Lower leg skin (tissue), 4 donors: ENCODE data around the gene DOCK1. TPM values are rescaled to one million over a fixed set of nuclear protein-coding genes. Genes with fewer than 3 reads are reported as not detected.
A peak's percentile ranks its signal among the peaks of the same experiment; 100 is the strongest.

Experiments
- DNase-seq, 2 donors: peaks; one replicate each; pipeline ENCODE4 v3.0.0-alpha.2; 2019; ENCODE audit warnings: low spot score in 2 of 2
- H3K4me3 ChIP-seq: fragments of 200-600 bp; sonication (generic); 2 replicates; pipeline ENCODE4 v1.5.1; 2017; ENCODE audit warnings: mild to moderate bottlenecking, low read depth; ENCODE audit not compliant: poor library complexity, severe bottlenecking
- CTCF ChIP-seq, 3 donors: fragments of 450-650 bp; IDR thresholded peaks; one replicate each; pipeline ENCODE4 v1.5.1; 2016; ENCODE audit warnings: antibody characterized with exemption in 3 of 3, mild to moderate bottlenecking in 3 of 3, moderate library complexity in 2 of 3
- POLR2A ChIP-seq, 2 donors: fragments of 450-650 bp; IDR thresholded peaks; one replicate each; pipeline ENCODE4 v1.6.1; 2016 to 2017; ENCODE audit warnings: antibody characterized with exemption in 2 of 2, mild to moderate bottlenecking in 1 of 2, moderate library complexity in 1 of 2
- WGBS, 2 donors: methylation state at CpG; one replicate each; pipeline ENCODE4 v1.1.5; 2018; 5-methylcytosine and 5-hydroxymethylcytosine counted together
- intact Hi-C: fragments of 100-400 bp; cut with DNase I; formaldehyde crosslinking; loops from one replicate; pipeline ENCODE4 v1.15.0; 2023; ENCODE audit warnings: low total_unique reads
- total RNA-seq, 4 donors: library from RNA; depleted of rRNA; stranded (reverse); fragments of >200 nt; gene quantifications; one replicate each; pipeline ENCODE4 v1.1.0, GENCODE V29; 2016

DOCK1 gene
- total RNA-seq, 4 donors from 2014 or later: 76.6 to 108 (median 83.4) TPM

- intact Hi-C loops: no loop called here
- WGBS, 2 donors: 89 to 93% methylated on average over 12 to 16 of the region's 16 CpGs
- H3K4me3 ChIP-seq: no peak overlapping the region
- TF ChIP-seq CTCF (IDR thresholded peaks at IDR 0.05) (no peak), POLR2A (IDR thresholded peaks at IDR 0.05) (no peak)
- DNase-seq: no peak
Observed at GRCh38 chr10:127441350-127442219, 536.4 kb downstream of the DOCK1 start.

GRCh38 chr10:127442220-127442525 is 536.9 kb downstream of the DOCK1 start:
- no peak overlapping the region for H3K4me3 ChIP-seq
- intact Hi-C loops: no loop called here
- no peak for DNase-seq
- 85 to 93% methylated on average over 5 of the region's 5 CpGs for WGBS, 2 donors
- TF ChIP-seq POLR2A (IDR thresholded peaks at IDR 0.05): no peak
- no peak for TF ChIP-seq CTCF (IDR thresholded peaks at IDR 0.05)

- no peak for DNase-seq
- TF ChIP-seq POLR2A (IDR thresholded peaks at IDR 0.05) (no peak), CTCF (IDR thresholded peaks at IDR 0.05) (no peak)
- intact Hi-C loops: no loop called here
- 90 to 97% methylated on average over 13 of the region's 13 CpGs for WGBS, 2 donors
- H3K4me3 ChIP-seq: no peak overlapping the region
Observed at GRCh38 chr10:127444155-127444554, 538.9 kb downstream of the DOCK1 start.

- H3K4me3 ChIP-seq: no peak overlapping the region
- WGBS, 2 donors: 91 to 94% methylated on average over 17 of the region's 17 CpGs
- DNase-seq: no peak
- TF ChIP-seq CTCF (IDR thresholded peaks at IDR 0.05): no peak
- no peak for TF ChIP-seq POLR2A (IDR thresholded peaks at IDR 0.05)
- intact Hi-C loops: no loop called here
Observed at GRCh38 chr10:127447197-127447596, 542.0 kb downstream of the DOCK1 start.

GRCh38 chr10:127449490-127449889 is 544.3 kb downstream of the DOCK1 start:
- DNase-seq: peak in 1 of 2 donors; percentile 3
- TF ChIP-seq CTCF (IDR thresholded peaks at IDR 0.05) (no peak), POLR2A (IDR thresholded peaks at IDR 0.05) (no peak)
- intact Hi-C loops: no loop called here
- H3K4me3 ChIP-seq: no peak overlapping the region
- 62 to 83% methylated on average over 3 of the region's 3 CpGs for WGBS, 2 donors

- TF ChIP-seq CTCF (IDR thresholded peaks at IDR 0.05): no peak
- TF ChIP-seq POLR2A (IDR thresholded peaks at IDR 0.05): no peak
- peak in 1 of 2 donors; percentile 42 for DNase-seq
- no peak overlapping the region for H3K4me3 ChIP-seq
- intact Hi-C loops: no loop called here
- 67 to 85% methylated on average over 4 of the region's 4 CpGs for WGBS, 2 donors
Observed at GRCh38 chr10:127450644-127451043, 545.4 kb downstream of the DOCK1 start.
